BE2C (cell line): ENCODE results near the gene LRRC25.

Source experiments
- DNase-seq: peaks from one replicate; pipeline ENCODE4 v3.0.0-alpha.2; 2020
- H3K27me3 ChIP-seq: fragments of 250-450 bp; sonication (Bioruptor Pico); 2 replicates; pipeline ENCODE4 v1.5.1; 2020; ENCODE audit warnings: mild to moderate bottlenecking
- H3K36me3 ChIP-seq: fragments of 250-450 bp; sonication (Bioruptor Pico); 2 replicates; pipeline ENCODE4 v1.5.1; 2020; ENCODE audit warnings: mild to moderate bottlenecking
- H3K4me1 ChIP-seq: fragments of 250-450 bp; sonication (Bioruptor Pico); 2 replicates; pipeline ENCODE4 v1.5.1; 2020
- H3K4me3 ChIP-seq: 2 replicates; pipeline ENCODE4 v1.5.1; 2011; ENCODE audit warnings: low read depth, low read length
- H3K9me3 ChIP-seq: fragments of 250-450 bp; sonication (Bioruptor Pico); 2 replicates; pipeline ENCODE4 v1.5.1; 2020
- TF ChIP-seq, protein P1 (sequence below): IDR thresholded peaks from 2 replicates; pipeline ENCODE4 v1.5.1; 2012; ENCODE audit warnings: mild to moderate bottlenecking, low read depth, low read length

Gene LRRC25

DNA sequence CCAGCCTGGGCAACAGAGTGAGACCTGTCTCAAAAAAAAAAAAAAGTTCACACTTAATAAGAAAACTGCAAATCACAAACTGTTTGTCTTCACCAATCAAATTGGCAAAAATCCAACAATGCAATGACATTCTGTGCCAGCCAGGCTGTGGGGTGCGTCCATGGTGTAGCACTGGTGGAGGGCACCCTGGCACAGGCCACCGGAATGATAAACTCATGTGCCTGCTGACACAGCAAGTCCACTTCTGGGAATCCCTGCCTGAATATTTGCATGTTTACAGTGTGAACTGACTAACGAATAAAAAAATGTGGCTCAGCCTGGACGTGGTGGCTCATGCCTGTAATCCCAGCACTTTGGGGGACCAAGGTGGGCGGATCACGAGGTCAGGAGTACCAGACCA lies 1.6 kb upstream of the LRRC25 start:
- Histone ChIP-seq H3K4me3 (no peak overlapping the region), H3K36me3 (no peaks in the 10 kb centered on the region), H3K9me3 (no peaks in the 10 kb centered on the region), H3K27me3 (no peaks in the 10 kb centered on the region; the same call in 1 of the 2 replicates), H3K4me1 (no peaks in the 10 kb centered on the region)
- DNase-seq: no peak
- TF ChIP-seq, protein P1, sequence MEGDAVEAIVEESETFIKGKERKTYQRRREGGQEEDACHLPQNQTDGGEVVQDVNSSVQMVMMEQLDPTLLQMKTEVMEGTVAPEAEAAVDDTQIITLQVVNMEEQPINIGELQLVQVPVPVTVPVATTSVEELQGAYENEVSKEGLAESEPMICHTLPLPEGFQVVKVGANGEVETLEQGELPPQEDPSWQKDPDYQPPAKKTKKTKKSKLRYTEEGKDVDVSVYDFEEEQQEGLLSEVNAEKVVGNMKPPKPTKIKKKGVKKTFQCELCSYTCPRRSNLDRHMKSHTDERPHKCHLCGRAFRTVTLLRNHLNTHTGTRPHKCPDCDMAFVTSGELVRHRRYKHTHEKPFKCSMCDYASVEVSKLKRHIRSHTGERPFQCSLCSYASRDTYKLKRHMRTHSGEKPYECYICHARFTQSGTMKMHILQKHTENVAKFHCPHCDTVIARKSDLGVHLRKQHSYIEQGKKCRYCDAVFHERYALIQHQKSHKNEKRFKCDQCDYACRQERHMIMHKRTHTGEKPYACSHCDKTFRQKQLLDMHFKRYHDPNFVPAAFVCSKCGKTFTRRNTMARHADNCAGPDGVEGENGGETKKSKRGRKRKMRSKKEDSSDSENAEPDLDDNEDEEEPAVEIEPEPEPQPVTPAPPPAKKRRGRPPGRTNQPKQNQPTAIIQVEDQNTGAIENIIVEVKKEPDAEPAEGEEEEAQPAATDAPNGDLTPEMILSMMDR: no peak

DNA sequence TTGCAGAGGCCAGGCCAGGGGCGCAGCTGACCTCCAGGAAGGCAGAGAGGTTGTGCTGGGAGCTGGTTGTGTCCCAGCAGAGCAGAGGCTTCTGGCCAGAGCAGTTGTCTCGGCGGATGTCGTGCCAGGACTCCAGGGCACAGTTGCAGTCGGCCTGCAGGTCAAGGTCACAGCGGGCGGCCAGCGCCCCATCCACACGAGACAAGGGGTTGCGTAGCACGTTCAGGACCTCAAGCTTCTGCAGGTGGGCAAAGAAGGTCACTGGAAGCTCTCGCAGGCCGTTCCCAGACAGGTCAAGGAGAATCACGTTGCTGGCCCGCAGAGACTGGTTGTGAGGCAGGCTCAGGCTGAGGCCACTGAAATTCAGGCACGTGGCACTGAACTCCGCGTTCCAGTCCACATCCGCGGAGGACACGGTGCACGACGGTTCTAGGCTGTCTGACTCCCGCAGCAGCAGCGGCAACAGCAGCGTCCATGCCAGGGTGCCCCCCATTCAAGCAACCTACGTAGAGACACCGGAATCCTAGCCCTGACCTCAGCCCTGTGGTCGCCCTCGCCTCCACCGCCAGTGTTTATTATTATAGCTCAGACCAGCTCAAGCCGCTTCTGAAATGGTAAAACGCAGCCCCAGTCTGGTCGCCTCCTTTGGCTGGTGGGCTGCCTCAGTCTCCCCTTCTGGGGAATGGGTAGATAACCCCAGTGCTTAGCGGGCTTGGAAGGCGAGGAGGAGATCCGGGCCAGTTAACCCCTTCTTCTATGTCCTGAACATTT lies 766 bp downstream of the LRRC25 start:
- H3K27me3 ChIP-seq: no peaks in the 10 kb centered on the region; the same call in 1 of the 2 replicates
- no peak overlapping the region for H3K4me3 ChIP-seq
- no peaks in the 10 kb centered on the region for H3K36me3 ChIP-seq
- TF ChIP-seq, protein P1: no peak
- no peaks in the 10 kb centered on the region for H3K4me1 ChIP-seq
- H3K9me3 ChIP-seq: no peaks in the 10 kb centered on the region
- no peak for DNase-seq

DNA sequence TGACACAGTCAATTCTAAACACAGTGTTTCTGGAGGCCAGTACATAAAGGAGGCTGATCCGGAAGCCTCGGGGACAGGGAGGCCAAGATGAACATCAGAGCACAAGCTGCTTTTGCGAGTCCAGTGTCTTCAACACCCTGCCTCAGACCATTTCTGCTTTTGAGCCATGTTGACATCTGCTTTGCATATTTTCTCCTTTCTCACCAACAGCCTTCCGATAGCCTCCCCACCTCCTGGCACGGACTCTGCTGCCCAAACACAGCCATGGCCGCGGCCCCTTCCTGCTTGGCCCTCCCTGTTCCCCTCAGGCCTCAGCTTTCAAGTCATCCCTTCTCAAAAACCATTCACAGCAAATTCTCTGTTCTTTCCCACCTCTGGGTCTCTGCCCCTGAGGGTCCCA lies 3.6 kb downstream of the LRRC25 start:
- TF ChIP-seq, protein P1: no peak
- H3K36me3 ChIP-seq: no peaks in the 10 kb centered on the region
- no peaks in the 10 kb centered on the region for H3K9me3 ChIP-seq
- no peaks in the 10 kb centered on the region for H3K4me1 ChIP-seq
- no peak for DNase-seq
- H3K4me3 ChIP-seq: no peak overlapping the region
- no peaks in the 10 kb centered on the region; the same call in 1 of the 2 replicates for H3K27me3 ChIP-seq

DNA sequence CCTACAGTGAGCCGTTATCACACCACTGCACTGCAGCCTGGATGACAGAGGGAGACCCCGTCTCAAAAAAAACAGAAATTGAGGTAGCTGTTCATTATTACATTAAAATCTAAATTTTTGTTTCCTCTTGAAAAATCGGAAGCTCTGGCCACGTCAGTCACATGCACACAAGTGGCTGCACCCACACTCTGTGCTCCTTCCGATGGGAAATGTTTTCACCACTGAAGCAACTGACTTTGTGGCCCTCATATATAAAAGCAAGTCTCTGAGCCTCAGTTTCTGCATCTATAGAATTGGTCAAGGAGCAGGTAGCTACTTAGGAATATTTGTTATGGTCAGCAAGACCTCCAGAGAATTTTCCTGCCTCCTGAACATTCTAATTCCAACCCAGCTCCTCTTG lies 4.5 kb downstream of the LRRC25 start:
- Histone ChIP-seq H3K36me3 (no peaks in the 10 kb centered on the region), H3K4me3 (no peak overlapping the region), H3K27me3 (peaks cover 3% of the 10 kb centered on the region), H3K4me1 (no peaks in the 10 kb centered on the region), H3K9me3 (no peaks in the 10 kb centered on the region)
- TF ChIP-seq, protein P1: no peak
- DNase-seq: no peak

DNA sequence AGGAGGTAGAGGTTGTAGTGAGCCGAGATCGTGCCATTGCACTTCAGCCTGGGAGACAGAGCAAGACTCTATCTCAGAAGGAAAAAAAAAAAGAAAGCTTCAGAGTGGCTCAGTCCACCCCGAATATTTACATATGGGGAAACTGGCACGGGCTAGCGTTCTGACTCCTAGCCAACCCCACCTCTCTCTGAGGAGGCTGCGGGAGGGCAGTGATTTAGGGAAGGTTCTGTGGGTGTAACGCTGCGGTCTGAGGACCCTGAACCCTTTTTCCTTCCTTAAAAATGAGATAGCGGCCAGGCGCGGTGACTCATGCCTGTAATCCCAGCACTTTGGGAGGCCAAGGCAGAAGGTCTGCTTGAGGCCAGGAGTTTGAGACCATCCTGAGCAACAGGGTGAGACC lies 5.0 kb downstream of the LRRC25 start:
- Histone ChIP-seq H3K4me3 (no peak overlapping the region), H3K27me3 (peaks cover 5% of the 10 kb centered on the region; the same call in 1 of the 2 replicates), H3K36me3 (no peaks in the 10 kb centered on the region), H3K9me3 (no peaks in the 10 kb centered on the region), H3K4me1 (no peaks in the 10 kb centered on the region)
- DNase-seq: no peak
- TF ChIP-seq, protein P1: no peak

DNA sequence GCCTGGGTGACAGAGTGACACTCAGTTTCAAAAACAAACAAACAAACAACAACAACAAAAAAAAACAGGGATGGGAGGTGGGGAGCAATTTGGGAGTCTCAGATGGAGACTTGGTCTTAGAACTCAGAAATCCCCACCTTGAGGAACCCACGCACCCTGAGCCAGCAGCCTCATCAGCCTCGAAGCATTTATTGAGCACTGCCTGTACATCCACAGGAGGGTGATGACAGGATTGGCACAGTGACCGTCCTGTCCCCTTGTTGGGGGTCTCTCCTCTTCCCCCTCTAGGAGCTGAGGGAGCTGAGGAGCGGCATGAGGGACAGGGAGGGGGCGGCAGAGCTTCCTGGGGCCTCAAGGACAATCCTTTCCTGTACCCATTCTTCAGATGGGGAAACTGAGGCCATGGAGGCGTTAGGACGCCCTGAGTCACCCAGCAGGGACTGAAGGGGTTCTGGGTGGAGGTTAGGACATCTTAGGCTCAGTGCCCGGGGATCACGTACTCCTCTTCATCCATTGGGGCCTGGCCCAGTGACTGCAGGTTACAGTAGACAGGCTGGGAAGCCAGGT lies 5.8 kb downstream of the LRRC25 start:
- TF ChIP-seq, protein P1: no peak
- Histone ChIP-seq H3K36me3 (no peaks in the 10 kb centered on the region), H3K4me3 (no peak overlapping the region), H3K9me3 (no peaks in the 10 kb centered on the region), H3K27me3 (peaks cover 10% of the 10 kb centered on the region), H3K4me1 (no peaks in the 10 kb centered on the region)
- DNase-seq: no peak
